HFFc6 (cell line): ENCODE results near the gene RNF34. TPM values are rescaled to one million over a fixed set of nuclear protein-coding genes. Genes with fewer than 3 reads are reported as not detected.

Experiments used
- DNase-seq: peaks from one replicate; pipeline ENCODE4 v3.0.0-alpha.2; 2018
- H3K27ac Mint-ChIP-seq: 2 replicates; pipeline ENCODE4 v1.8.0; 2020; ENCODE audit warnings: mild to moderate bottlenecking, mixed read lengths
- H3K27me3 Mint-ChIP-seq: 2 replicates; pipeline ENCODE4 v1.8.0; 2021; ENCODE audit warnings: mild to moderate bottlenecking, moderate library complexity, mixed read lengths; ENCODE audit not compliant: insufficient read depth
- H3K36me3 Mint-ChIP-seq: 2 replicates; pipeline ENCODE4 v1.8.0; 2021; ENCODE audit warnings: low read depth, mixed read lengths
- H3K4me1 Mint-ChIP-seq: 2 replicates; pipeline ENCODE4 v1.8.0; 2020; ENCODE audit warnings: low read depth, mixed read lengths
- H3K4me3 Mint-ChIP-seq: 2 replicates; pipeline ENCODE4 v1.8.0; 2020; ENCODE audit warnings: mild to moderate bottlenecking, moderate library complexity, mixed read lengths
- H3K9me3 Mint-ChIP-seq: 2 replicates; pipeline ENCODE4 v1.8.0; 2020; ENCODE audit warnings: mild to moderate bottlenecking, mixed read lengths
- CTCF ChIP-seq: fragments of 200-600 bp; sonication (generic); IDR thresholded peaks from 2 replicates; pipeline ENCODE4 v1.5.0; 2021; ENCODE audit warnings: antibody characterized with exemption, mild to moderate bottlenecking
- long read RNA-seq: library from polyadenylated mRNA; unstranded; transcript quantifications from one replicate; pipeline ENCODE4 v2.0.0, GENCODE V29; 2019
- total RNA-seq, 6 experiments: library from RNA; stranded (reverse); fragmentation: NEBNext Ultra II Directional; extraction: Animal tissue kit (Norgen Biotek cat#: 25700); gene quantifications; 2 replicates in 1 of 6; 3 replicates in 5 of 6; pipeline ENCODE4 v1.2.3, GENCODE V29; 2021

Gene RNF34
- 10 to 100 TPM; 33.1 to 41.6 (median 39.0) TPM for total RNA-seq
- long read RNA-seq, transcript RNF34-201 (6 exons, 2,066 nt): major isoform, 27 of 40 reads
- long read RNA-seq, partial matches to known transcripts: 7 of 40 reads
- long read RNA-seq, other reads (novel, unspliced or antisense): 2 of 40 reads

DNA sequence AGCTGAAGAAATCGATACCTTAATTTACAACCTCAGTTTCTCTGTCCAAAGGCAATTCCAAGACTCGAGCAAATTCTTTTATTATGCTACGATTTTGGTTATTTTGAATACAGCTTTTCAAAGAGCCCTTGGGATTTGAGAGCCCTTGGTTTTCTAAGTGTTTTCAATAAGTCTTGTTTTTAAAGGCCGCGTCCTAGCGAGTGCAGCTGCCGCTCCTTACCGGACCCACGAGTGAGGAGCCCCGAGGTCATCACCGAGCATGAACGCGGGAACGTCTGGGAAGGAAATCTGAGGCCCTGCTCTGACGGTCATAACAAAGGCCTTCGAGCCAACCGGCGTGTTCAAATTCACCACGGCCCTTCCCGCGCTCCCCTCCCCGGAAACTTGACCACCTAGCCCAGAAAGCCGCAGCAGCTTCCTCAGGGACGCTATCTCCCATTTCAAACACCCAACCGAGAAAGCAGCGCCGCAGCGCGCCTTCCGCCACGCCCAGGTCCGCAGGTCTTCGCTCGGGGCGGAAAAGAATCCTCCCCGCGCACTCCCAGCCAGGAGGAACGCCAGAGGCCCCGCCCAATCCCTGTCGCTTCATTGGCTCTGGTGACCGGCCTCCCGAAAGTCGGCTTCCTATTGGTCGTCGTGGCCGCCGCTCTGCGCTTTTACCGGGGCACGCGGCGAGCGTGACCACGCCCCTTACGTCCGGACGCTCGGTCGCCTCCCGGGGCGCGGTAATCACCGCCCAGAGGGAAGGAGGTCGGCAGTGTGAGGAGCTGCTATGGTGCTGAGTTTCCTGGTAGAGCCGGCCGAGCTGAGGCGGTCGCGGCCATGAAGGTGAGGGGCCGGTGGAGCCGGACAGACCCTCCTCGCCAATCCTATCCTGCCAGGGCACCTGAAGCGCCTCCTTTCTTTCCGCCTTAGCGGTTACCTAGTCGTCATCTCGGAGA, at the start of gene RNF34:
Gene RNF34 (plus strand): TSS at position 728 of the 941 bp plus-strand sequence. CDS start 95 bp downstream, at position 823.
- DNase-seq: peak; percentile 98
- Mint-ChIP-seq H3K36me3 (peaks cover 9% of the 10 kb centered on the region; the same call in 1 of the 2 replicates), H3K4me3 (peak within 1 kb of the TSS; percentile 92), H3K9me3 (no peaks in the 10 kb centered on the region), H3K4me1 (peaks cover 28% of the 10 kb centered on the region), H3K27me3 (no peaks in the 10 kb centered on the region; the same call in 1 of the 2 replicates), H3K27ac (peak within 1 kb of the TSS; percentile 74)
- no peak; the same call in 1 of the 2 replicates for TF ChIP-seq CTCF

GRCh38 chr12:121351820-121352681, 47.9 kb upstream of the RNF34 start, which contains the start of gene ANAPC5:
Gene ANAPC5 (minus strand): TSS chr12:121352411. CDS start chr12:121352340, 71 bp downstream.
- Mint-ChIP-seq H3K27ac (peak within 1 kb of the TSS; percentile 100), H3K27me3 (peaks cover 1% of the 10 kb centered on the region; the same call in 1 of the 2 replicates), H3K36me3 (peaks cover 11% of the 10 kb centered on the region), H3K4me3 (peak within 1 kb of the TSS; percentile 99), H3K4me1 (peaks cover 13% of the 10 kb centered on the region), H3K9me3 (no peaks in the 10 kb centered on the region)
- peak; percentile 99 for DNase-seq
- no peak; the same call in 1 of the 2 replicates for TF ChIP-seq CTCF

- Mint-ChIP-seq H3K4me1 (peaks cover 13% of the 10 kb centered on the region), H3K9me3 (no peaks in the 10 kb centered on the region), H3K36me3 (peaks cover 9% of the 10 kb centered on the region), H3K27me3 (peaks cover 3% of the 10 kb centered on the region; the same call in 1 of the 2 replicates), H3K4me3 (peak overlapping the region; percentile 99), H3K27ac (peak overlapping the region; percentile 100)
- TF ChIP-seq CTCF: no peak
- no peak for DNase-seq
Measured at GRCh38 chr12:121352682-121353018, 47.3 kb upstream of the RNF34 start.

DNA sequence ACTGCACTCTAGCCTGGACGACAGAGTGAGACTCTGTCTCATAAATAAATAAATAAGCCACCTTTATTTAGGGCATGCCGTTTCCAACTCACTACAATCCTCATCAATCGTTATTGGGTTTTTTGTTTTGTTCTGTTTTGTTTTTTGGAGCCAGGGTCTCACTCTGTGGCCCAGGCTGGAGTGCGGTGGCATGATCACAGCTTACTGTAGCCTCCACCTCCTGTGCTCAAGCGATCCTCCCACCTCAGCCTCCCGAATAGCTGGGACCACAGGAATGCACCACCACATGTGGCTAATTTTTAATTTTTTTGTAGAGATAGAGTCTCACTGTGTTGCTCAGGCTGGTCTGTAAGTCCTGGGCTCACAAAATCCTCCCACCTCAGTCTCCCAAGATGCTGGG, 44.1 kb upstream of the RNF34 start:
- no peak for DNase-seq
- Mint-ChIP-seq H3K4me1 (peaks cover 13% of the 10 kb centered on the region), H3K4me3 (no peak overlapping the region), H3K9me3 (no peaks in the 10 kb centered on the region), H3K36me3 (peaks cover 6% of the 10 kb centered on the region), H3K27me3 (peaks cover 4% of the 10 kb centered on the region), H3K27ac (no peak overlapping the region)
- TF ChIP-seq CTCF: no peak

DNA sequence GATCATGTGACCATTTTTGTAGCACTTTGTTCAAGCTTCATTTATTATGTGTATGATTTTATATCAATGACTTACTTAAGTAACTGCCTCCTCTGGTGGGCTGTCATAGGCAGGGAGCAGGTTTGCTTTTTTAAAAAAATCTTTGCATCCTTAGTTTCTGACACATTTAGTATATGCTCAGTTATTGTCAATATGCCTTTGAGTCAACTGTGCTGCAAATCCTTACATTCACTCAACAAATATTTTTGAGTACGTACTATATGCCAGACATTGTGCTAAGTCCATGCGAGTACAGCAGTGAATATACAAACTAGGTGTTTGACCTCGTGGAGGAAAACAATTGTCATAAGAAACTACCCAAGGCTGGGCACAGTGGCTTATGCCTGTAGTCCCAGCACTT, 43.3 kb upstream of the RNF34 start:
- no peak for DNase-seq
- no peaks in the 10 kb centered on the region for H3K9me3 Mint-ChIP-seq
- H3K27ac Mint-ChIP-seq: no peak overlapping the region
- peaks cover 13% of the 10 kb centered on the region for H3K4me1 Mint-ChIP-seq
- peaks cover 5% of the 10 kb centered on the region for H3K36me3 Mint-ChIP-seq
- no peak for TF ChIP-seq CTCF
- peaks cover 4% of the 10 kb centered on the region for H3K27me3 Mint-ChIP-seq
- H3K4me3 Mint-ChIP-seq: no peak overlapping the region
